ENCODE results near the gene C11orf54. TPM values are rescaled to one million over a fixed set of nuclear protein-coding genes. Genes with fewer than 3 reads are reported as not detected.
"Not testable (repeated sequence)": the region's sequence is repeated elsewhere in the genome, so short reads cannot be mapped to it uniquely, and the experiment has no call there.

C11orf54 gene
- total RNA-seq, 1 donor from 2014 or later, result 30.1 TPM

DNA sequence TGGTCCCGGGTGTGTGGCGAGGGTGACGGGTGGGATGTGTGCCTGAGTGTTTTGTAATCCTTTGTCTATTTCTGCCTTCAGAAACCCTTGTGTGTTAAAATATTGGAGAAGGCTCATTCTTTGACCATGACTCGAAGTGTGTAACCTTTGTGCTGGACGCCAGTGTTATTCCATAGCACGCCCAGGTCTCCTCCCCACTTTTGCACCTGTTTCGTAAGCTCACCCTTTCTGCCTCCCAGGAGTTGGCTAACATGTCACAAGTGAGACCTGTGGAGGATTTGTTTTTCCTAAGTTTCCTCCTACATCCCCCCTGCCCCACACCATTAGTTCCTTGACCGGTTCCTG, 382 bp downstream of the C11orf54 start:
- ATAC-seq (ENCODE audit: low read depth) (no peak), DNase-seq (no peak)
- no peaks in the 10 kb centered on the region for H3K27me3 Mint-ChIP-seq
- intact Hi-C loops (cut with micrococcal nuclease), result loop anchor here (1.0 to 2.0 kb wide), 7 partner anchors 15 to 751 kb away; partner anchors contain the start of genes ANKRD49, CEP295, MED17 and MRE11
- peak overlapping the region; percentile 100 for H3K27ac Mint-ChIP-seq
- H3K4me3 Mint-ChIP-seq, result peak overlapping the region; percentile 100
- TF ChIP-seq, protein P1, sequence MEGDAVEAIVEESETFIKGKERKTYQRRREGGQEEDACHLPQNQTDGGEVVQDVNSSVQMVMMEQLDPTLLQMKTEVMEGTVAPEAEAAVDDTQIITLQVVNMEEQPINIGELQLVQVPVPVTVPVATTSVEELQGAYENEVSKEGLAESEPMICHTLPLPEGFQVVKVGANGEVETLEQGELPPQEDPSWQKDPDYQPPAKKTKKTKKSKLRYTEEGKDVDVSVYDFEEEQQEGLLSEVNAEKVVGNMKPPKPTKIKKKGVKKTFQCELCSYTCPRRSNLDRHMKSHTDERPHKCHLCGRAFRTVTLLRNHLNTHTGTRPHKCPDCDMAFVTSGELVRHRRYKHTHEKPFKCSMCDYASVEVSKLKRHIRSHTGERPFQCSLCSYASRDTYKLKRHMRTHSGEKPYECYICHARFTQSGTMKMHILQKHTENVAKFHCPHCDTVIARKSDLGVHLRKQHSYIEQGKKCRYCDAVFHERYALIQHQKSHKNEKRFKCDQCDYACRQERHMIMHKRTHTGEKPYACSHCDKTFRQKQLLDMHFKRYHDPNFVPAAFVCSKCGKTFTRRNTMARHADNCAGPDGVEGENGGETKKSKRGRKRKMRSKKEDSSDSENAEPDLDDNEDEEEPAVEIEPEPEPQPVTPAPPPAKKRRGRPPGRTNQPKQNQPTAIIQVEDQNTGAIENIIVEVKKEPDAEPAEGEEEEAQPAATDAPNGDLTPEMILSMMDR (IDR thresholded peaks at IDR 0.05), result no peak
- peaks cover 58% of the 10 kb centered on the region for H3K36me3 Mint-ChIP-seq (ENCODE audit: low read depth)
- CTCF ChIA-PET, result interaction anchor here (1.4 to 2.9 kb wide), 2 partner anchors 40 to 42 kb away, joined by 6 to 20 read pairs; partner anchors contain the start of gene MED17
- POLR2A ChIA-PET, result interaction anchor here (0.6 to 7.0 kb wide), 26 partner anchors 9 to 1511 kb away, joined by 3 to 148 read pairs (median 6); partner anchors contain the start of genes ANKRD49, CEP295, MED17 and MRE11
- H3K4me1 Mint-ChIP-seq, result peaks cover 54% of the 10 kb centered on the region
- H3K9me3 Mint-ChIP-seq, result no peaks in the 10 kb centered on the region

DNA sequence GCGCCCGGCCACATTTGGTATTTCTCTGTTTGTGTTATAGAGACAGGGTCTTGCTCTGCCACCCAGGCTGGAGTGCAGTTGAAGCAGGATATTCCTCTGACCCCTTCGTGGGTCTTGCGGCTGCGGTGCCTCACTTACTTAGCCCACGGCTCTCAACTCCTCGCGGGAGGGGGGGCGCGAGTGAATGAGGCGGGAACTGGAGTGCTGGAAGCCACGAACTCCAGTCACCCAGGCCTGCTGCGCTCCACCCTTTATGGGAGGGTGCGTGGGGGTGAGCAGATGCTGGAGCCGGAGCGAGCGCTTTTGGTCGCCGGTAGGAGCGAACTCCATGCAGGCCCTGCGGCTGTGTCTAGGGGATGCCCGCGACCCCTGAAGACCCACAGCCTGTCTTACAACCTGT, 1.8 kb downstream of the C11orf54 start:
- POLR2A ChIA-PET, result interaction anchor here (3.8 kb wide), 1 partner anchor 42 kb away, joined by 148 read pairs; the partner anchor contains the start of gene MED17
- Mint-ChIP-seq H3K9me3 (no peaks in the 10 kb centered on the region), H3K4me1 (peaks cover 40% of the 10 kb centered on the region), H3K36me3 (ENCODE audit: low read depth) (peaks cover 47% of the 10 kb centered on the region), H3K4me3 (peak overlapping the region; percentile 64), H3K27ac (no peak overlapping the region), H3K27me3 (no peaks in the 10 kb centered on the region)
- DNase-seq (no peak), ATAC-seq (ENCODE audit: low read depth) (no peak)
- intact Hi-C loops (cut with micrococcal nuclease), result no loop called here
- CTCF ChIA-PET, result no interaction called here
- TF ChIP-seq, protein P1 (IDR thresholded peaks at IDR 0.05), result no peak

DNA sequence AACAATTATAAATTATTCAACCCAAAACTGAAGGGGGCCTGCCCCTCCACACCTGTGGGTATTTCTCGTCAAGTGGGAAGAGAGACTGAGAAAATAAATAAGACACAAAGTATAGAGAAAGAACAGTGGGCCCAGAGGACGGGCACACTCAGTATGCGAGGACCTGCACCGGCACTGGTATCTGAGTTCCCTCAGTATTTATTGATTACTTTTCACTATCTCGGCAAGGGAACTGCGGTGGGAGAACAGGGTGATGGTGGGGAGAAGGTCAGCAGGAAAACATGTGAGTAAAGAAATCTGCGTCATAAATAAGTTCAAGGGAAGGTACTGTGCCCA, 3.2 kb downstream of the C11orf54 start:
- Mint-ChIP-seq H3K9me3 (no peaks in the 10 kb centered on the region), H3K36me3 (ENCODE audit: low read depth) (peaks cover 34% of the 10 kb centered on the region), H3K4me3 (no peak overlapping the region), H3K4me1 (peaks cover 27% of the 10 kb centered on the region), H3K27ac (no peak overlapping the region), H3K27me3 (no peaks in the 10 kb centered on the region)
- POLR2A ChIA-PET, result no interaction called here
- TF ChIP-seq, protein P1 (IDR thresholded peaks at IDR 0.05), result no peak
- intact Hi-C loops (cut with micrococcal nuclease), result no loop called here
- CTCF ChIA-PET, result no interaction called here
- ATAC-seq (ENCODE audit: low read depth), result no peak
- DNase-seq, result no peak

DNA sequence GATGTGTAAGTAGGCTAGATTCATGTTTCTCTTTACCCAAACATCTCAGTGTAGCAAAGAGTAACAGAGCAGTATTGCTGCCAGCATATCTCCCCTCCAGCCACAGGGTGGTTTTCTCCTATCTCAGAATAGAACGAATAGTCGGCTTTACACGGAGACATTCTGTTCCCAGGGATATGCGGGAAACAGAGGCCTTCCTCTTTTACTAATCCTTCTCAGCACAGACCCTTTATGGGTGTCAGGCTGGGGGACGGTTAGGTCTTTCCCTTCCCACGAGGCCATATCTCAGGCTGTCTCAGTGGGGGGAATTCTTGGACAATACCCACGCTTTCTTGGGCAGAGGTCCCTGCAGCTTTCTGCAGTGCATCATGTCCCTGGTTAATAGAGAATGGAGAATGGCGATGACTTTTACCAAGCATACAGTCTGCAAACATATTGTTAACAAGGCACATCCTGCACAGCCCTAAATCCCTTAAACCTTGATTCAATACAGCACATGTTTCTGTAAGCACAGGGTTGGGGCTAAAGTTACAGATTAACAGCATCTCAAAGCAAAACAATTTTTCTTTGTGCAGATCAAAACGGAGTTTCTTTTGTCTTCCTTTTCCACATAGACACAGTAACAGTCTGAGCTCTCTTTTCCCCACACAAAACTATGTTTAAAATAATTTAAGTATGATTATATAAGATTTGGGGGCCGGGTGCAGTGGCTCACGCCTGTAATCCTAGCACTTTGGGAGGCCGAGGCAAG, 3.7 kb downstream of the C11orf54 start:
- CTCF ChIA-PET; H3K27me3 Mint-ChIP-seq; ATAC-seq (ENCODE audit: low read depth); H3K27ac Mint-ChIP-seq; H3K4me3 Mint-ChIP-seq; H3K9me3 Mint-ChIP-seq; intact Hi-C loops (cut with micrococcal nuclease); DNase-seq: not testable (repeated sequence)
- Mint-ChIP-seq H3K36me3 (ENCODE audit: low read depth) (peaks cover 28% of the 10 kb centered on the region), H3K4me1 (peaks cover 21% of the 10 kb centered on the region)
- POLR2A ChIA-PET, result interaction anchor here (0.6 kb wide), 1 partner anchor 25 kb away, joined by 7 read pairs; no protein-coding TSS in a partner anchor

DNA sequence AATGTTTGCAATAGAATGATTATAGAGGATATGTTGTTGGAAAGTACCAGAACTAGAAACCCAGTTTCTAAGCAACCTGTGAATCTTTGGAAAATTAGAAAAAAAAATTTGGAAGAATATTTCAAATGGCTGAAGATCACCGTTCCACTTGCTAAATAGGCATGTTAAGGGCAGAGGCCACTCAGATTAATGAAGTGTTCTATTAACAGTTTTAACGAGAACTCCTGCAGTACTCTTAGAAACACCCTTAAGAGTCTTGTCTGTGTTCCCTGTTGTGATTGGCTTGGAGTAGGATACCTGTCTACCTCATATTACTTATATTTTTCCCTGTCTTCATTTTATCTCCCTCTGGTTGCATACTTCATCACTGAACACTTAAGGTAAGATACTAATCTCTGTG, 4.6 kb downstream of the C11orf54 start:
- Mint-ChIP-seq H3K27ac (no peak overlapping the region), H3K36me3 (ENCODE audit: low read depth) (peaks cover 21% of the 10 kb centered on the region), H3K27me3 (no peaks in the 10 kb centered on the region), H3K4me3 (no peak overlapping the region), H3K4me1 (peaks cover 18% of the 10 kb centered on the region), H3K9me3 (no peaks in the 10 kb centered on the region)
- TF ChIP-seq, protein P1 (IDR thresholded peaks at IDR 0.05), result no peak
- ATAC-seq (ENCODE audit: low read depth), result no peak
- intact Hi-C loops (cut with micrococcal nuclease), result no loop called here
- no peak for DNase-seq
- ChIA-PET CTCF (no interaction called here), POLR2A (no interaction called here)
